Measurements from ENCODE around the gene UBIAD1.

UBIAD1 gene

DNA sequence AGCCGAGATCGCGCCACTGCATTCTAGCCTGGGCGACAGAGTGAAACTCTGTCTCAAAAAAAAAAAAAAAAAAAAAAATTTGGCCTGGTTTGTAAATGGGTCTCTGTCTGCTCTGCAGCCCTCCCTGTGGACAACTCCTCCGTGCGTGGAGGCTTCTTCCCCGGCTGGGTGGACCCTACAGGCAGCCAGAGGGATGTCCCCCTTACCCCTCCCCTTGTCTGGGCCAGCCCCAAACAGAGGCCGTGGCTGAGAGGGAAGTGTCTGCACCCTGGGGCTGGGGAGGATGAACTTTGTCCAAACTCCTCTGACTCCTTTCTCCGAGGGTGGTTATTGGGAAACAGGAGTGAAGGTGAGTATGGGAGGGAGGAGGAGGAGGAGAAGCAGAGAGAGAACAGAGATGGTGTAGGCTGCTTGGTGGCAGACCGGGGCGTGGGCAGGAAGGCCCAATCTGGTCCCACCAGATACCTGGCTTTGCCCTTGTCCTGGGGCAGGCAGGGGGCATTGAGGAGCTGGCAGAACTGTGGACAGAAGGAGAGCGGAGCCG, 61.3 kb downstream of the UBIAD1 start:
- Histone ChIP-seq H3K36me3 (ENCODE audit: control insufficient read depth in 1 of 2, insufficient read depth in 2 of 2, low read length in 2 of 2) (no peaks in the 10 kb centered on the region), H3K9me3 (ENCODE audit: control insufficient read depth in 1 of 2, low read length in 2 of 2) (no peaks in the 10 kb centered on the region), H3K27ac (ENCODE audit: low read length) (no peak overlapping the region), H3K4me3 (ENCODE audit: low read depth in 1 of 2, low read length in 2 of 2) (no peak overlapping the region), H3K4me1 (ENCODE audit: control insufficient read depth in 1 of 2, insufficient read depth in 2 of 2, low read length in 2 of 2) (no peaks in the 10 kb centered on the region), H3K27me3 (ENCODE audit: low read depth, low read length) (no peaks in the 10 kb centered on the region)

DNA sequence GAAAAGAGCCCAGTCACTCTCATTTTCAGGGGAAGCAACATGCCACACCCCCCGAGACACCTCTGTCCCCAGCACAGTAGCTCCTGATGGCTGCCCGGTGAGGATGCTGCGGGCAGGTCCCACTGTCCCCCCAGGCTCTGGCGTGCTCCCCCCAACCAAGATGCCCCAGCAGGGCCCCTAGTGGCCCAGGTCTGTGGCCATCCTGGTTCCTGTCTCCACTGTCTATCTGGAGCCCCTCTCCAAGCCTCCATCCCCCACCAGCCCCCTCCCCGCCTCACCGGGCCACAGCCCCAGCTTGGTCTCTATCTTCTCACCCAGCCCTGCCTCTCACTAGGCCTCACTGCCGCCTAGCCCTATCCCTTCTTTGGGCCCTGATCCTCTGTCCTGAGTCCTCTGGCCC, 61.8 kb downstream of the UBIAD1 start:
- Histone ChIP-seq H3K4me3 (ENCODE audit: low read depth in 1 of 2, low read length in 2 of 2) (no peak overlapping the region), H3K27me3 (ENCODE audit: low read depth, low read length) (no peaks in the 10 kb centered on the region), H3K27ac (ENCODE audit: low read length) (no peak overlapping the region), H3K9me3 (ENCODE audit: control insufficient read depth in 1 of 2, low read length in 2 of 2) (no peaks in the 10 kb centered on the region), H3K36me3 (ENCODE audit: control insufficient read depth in 1 of 2, insufficient read depth in 2 of 2, low read length in 2 of 2) (no peaks in the 10 kb centered on the region), H3K4me1 (ENCODE audit: control insufficient read depth in 1 of 2, insufficient read depth in 2 of 2, low read length in 2 of 2) (no peaks in the 10 kb centered on the region)

DNA sequence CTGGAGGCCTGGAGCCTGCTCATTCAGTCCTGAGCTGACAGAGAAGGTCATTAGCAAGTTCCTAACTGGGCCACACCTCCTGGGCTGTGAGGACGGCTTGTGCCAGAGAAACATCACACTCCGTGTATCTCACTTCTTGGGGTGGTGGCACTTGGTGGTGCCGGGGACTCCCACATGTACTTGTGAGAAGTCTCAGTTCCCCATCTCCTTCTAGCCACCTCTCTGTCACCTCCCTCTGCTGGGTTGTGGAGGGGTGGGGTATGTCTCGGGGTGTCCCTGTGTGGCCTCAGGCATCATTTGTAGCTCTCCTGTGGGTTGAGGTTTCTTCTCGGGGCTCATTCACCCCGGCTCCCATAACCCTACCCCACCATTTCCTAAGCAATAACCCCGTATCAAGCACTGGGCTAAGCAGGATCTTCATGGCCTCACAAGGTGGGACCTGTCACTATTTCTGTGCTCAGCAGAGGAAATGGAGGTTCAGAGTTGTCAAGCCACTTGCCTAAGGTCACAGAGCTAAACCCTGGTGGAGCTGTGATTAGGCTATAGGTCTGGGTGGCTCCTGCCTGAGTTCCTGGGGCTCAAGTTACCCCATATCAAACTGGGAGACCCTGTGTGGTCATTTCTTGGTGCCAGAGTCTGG, 62.5 kb downstream of the UBIAD1 start:
- H3K9me3 ChIP-seq (ENCODE audit: control insufficient read depth in 1 of 2, low read length in 2 of 2): no peaks in the 10 kb centered on the region
- H3K4me3 ChIP-seq (ENCODE audit: low read depth in 1 of 2, low read length in 2 of 2): no peak overlapping the region
- peaks cover 3 to 7% of the 10 kb centered on the region in 2 donors for H3K4me1 ChIP-seq (ENCODE audit: control insufficient read depth in 1 of 2, insufficient read depth in 2 of 2, low read length in 2 of 2)
- H3K27me3 ChIP-seq (ENCODE audit: low read depth, low read length): no peaks in the 10 kb centered on the region
- H3K27ac ChIP-seq (ENCODE audit: low read length): no peak overlapping the region
- H3K36me3 ChIP-seq (ENCODE audit: control insufficient read depth in 1 of 2, insufficient read depth in 2 of 2, low read length in 2 of 2): no peaks in the 10 kb centered on the region

DNA sequence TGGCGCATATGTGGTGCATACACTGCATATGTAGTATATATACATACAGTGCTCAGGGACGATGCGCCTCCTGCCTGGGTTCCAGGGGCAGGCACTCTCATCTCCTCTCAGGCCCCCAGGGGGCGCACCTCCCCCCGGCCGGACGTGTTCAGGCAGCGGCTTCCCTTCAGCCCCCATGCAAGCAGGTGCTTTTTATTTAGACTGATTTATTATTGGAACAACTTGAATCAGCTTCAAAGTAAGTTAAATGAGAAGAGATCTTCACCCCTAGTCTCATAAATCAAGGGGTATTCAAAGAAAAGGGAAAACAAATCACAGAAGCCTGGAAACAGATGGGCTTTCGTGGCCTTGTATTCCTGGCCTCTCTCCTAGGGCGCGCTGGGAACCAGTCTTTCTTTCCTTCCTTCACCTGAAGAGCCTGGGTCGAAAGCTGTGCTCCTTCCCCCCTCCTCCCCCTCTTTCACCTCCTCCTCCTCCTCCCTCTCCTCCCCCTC, 64.6 kb downstream of the UBIAD1 start:
- Histone ChIP-seq H3K36me3 (ENCODE audit: control insufficient read depth in 1 of 2, insufficient read depth in 2 of 2, low read length in 2 of 2) (no peaks in the 10 kb centered on the region), H3K4me3 (ENCODE audit: low read depth in 1 of 2, low read length in 2 of 2) (no peak overlapping the region), H3K4me1 (ENCODE audit: control insufficient read depth in 1 of 2, insufficient read depth in 2 of 2, low read length in 2 of 2) (peaks cover 3 to 9% of the 10 kb centered on the region in 2 donors), H3K27ac (ENCODE audit: low read length) (no peak overlapping the region), H3K27me3 (ENCODE audit: low read depth, low read length) (no peaks in the 10 kb centered on the region), H3K9me3 (ENCODE audit: control insufficient read depth in 1 of 2, low read length in 2 of 2) (no peaks in the 10 kb centered on the region)
